Activated CD4-positive, alpha-beta T cell treated with anti-CD3 and anti-CD28 coated beads for 1 hour (primary cell): ENCODE measurements around the gene ARPP19.

Source experiments
- DNase-seq: peaks from one replicate; pipeline ENCODE4 v3.0.0-alpha.2; 2020

The ARPP19 gene

DNA sequence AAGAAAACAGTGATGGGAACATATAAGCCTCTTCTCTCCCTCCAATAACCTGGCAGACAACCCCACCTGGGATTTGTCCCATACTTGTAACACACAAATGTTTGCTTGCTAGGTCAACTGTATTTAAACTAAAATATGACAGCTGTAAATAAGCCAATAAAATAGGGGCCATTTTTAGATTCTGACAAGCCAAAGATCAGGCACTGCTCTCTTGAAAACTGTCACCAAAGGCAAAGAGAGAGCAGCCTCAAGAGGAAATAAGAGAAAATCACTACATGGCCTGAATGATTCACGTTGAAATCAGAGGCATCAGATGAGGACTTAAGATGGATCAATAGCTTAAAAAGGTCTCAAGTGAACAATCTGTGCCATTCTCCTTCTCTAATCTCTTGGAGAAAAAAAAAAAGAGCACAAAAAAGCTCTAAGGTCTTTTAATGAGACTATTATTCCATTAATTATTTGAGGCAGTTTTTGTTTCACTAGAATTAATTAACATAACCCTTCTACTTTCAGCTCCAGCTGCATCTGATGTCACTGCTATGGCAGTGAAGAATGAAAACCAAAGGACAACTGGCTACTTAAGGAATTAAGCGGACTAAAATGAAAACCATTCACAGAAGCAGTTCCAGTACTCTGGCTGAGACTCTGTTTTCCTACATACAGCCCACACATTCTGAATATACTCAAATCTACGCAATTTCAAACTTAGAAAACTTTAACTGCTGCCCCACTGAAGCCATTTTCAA, 59.2 kb downstream of the ARPP19 start:
- no peak for DNase-seq

DNA sequence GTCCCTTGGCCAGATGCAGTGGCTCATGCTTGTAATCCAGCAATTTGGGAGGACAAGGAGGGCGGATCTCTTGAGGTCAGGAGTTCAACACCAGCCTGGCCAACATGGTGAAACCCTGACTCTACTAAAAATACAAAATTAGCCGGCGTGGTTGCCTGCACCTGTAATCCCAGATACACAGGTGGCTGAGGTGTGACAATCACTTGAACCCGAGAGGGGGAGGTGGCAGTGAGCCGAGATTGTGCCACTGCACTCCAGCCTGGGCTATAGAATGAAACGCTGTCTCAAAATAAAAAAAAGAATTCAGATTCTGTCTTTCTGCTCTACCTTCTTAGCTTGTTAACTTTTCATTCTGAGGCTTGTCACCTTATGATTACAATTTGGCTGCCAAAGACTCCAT, 62.3 kb downstream of the ARPP19 start:
- no peak for DNase-seq

DNA sequence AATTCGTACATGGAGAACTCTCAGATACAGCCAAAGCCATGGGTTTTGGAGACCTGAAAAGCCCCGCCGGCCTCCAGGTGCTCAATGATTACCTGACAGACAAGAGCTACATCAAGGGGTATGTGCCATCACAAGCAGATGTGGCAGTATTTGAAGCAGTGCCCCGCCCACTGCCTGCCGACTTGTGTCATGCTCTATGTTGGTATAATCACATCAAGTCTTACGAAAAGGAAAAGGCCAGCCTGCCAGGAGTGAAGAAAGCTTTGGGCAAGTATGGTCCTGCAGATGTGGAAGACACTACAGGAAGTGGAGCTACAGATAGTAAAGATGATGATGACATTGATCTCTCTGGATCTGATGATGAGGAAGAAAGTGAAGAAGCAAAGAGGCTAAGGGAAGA, 63.7 kb downstream of the ARPP19 start:
- no peak for DNase-seq

DNA sequence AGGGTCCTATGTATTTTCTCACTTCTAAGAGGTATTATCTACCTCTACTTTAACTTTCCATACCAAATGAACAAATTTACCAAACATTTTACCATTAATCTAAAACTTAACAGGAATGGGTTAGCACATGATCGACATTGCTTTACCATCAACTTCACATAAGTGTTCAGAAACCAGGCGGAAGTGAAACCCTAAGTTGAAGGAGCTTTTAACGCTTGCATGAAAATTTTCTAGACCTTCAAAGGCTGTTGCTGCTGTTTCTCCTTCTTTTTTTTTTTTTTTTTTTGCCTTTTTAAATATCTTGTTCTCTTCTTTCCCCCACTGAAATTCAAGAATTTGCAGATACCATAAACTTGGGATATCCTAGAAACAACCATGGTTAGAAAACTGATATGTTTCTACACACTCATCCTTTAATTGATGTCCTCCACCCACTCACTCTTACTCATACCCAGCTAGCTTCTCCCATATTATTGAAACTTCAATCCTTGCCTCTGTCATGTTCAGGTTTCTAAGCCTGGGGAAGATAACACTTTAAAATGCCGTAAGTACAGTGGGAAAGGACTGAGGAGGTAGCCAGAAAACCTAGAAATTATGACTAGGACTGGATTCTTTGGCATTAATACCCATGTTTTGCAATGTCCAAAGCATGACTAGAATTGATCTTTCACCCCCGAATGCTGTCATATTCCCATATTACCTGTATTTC, 64.9 kb downstream of the ARPP19 start:
- no peak for DNase-seq

DNA sequence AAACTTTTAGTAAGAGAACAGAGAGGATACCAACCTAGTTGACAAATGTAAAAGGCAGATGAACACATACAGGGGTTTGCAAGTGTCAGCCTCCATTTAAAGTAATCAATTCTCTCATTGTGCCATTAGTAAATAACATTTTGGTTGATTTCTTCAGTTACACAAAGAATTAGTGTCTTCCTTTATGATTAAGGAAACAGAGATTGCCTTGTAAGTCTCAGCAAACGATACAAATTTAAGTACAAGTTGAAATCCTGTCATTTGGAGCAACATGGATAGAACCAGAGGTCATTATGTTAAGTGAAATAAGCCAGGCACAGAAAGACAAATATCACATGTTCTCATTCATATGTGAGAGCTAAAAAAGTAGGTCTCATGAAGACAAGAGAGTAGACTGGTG, 66.2 kb downstream of the ARPP19 start:
- no peak for DNase-seq

DNA sequence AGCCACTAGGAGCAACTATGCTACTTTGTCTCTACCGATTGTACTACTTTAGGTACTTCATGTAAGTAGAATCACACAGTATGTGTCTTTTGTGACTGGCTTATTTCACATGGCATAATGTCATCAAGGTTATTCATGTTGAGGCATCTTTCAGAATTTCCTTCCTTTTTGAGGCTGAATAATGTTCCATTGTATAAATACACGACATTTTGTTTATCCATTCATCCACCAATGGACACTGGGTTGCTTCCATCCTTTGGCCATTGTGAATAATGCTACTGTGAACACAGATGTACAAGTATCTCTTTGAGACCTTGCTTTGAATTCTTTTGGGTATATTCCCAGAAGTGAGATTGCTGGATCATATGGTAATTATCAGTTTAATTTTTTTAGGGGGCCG, 69.3 kb downstream of the ARPP19 start:
- DNase-seq: no peak

DNA sequence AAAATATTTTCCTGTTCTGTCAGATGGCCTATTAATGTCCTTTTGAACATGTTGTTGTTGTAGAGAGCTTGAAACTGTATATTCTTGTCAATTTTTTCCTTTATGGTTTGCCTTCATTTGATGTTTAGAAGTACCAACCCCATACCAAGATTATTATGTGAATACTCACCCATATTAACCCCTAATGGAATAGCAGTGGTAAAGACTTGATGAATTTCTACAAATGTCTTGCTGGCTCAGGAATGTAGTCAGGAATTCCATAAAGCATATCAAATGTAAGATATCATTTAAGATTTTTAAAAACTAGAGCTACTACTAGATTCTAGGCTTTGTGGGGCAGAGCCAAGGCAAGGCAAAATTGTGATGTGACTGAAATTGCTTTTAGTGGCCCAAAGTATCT, 70.1 kb downstream of the ARPP19 start:
- DNase-seq: no peak
